WTC11 (cell line): Measurements from ENCODE around the gene TST. TPM values are rescaled to one million over a fixed set of nuclear protein-coding genes. Genes with fewer than 3 reads are reported as not detected.

Experiments
- ATAC-seq: fragments of 200-7000 bp; cut with Tn5 transposase; 2 replicates; pipeline ENCODE4 v1.10.0; 2021; ENCODE audit warnings: mild to moderate bottlenecking, moderate library complexity
- CTCF ChIA-PET: fragments of 300-600 bp; sonication (Branson Sonifier 250); formaldehyde crosslinking; loops from one replicate; lab custom pipeline; 2021; ENCODE audit warnings: antibody characterized with exemption; lab: Charles Lee
- POLR2A ChIA-PET: fragments of 350-600 bp; sonication (Branson Sonifier 250); formaldehyde crosslinking; loops from one replicate; lab custom pipeline; 2021; ENCODE audit warnings: antibody characterized with exemption; lab: Charles Lee
- DNase-seq: peaks from one replicate; pipeline ENCODE4 v3.0.0; 2021; ENCODE audit warnings: low spot score
- H3K27ac Mint-ChIP-seq: 2 replicates; pipeline ENCODE4 v1.8.0; 2021; ENCODE audit warnings: mixed read lengths
- H3K27me3 Mint-ChIP-seq: 2 replicates; pipeline ENCODE4 v1.8.0; 2021; ENCODE audit warnings: low read depth, mild to moderate bottlenecking, moderate library complexity, mixed read lengths
- H3K36me3 Mint-ChIP-seq: 2 replicates; pipeline ENCODE4 v1.8.0; 2021; ENCODE audit warnings: mixed read lengths
- H3K4me1 Mint-ChIP-seq: 2 replicates; pipeline ENCODE4 v1.8.0; 2022; ENCODE audit warnings: mixed read lengths
- H3K4me3 Mint-ChIP-seq: 2 replicates; pipeline ENCODE4 v1.8.0; 2021; ENCODE audit warnings: mild to moderate bottlenecking, moderate library complexity, mixed read lengths
- H3K9me3 Mint-ChIP-seq: 2 replicates; pipeline ENCODE4 v1.8.0; 2021; ENCODE audit warnings: mixed read lengths
- CREM ChIP-seq: sonication (generic); formaldehyde crosslinking; IDR thresholded peaks from 2 replicates; pipeline ENCODE4 v1.8.1; 2022; ENCODE audit warnings: mild to moderate bottlenecking, missing genetic modification reagents, moderate library complexity
- E2F1 ChIP-seq: sonication (generic); formaldehyde crosslinking; IDR thresholded peaks from 2 replicates; pipeline ENCODE4 v1.8.0; 2022; ENCODE audit warnings: mild to moderate bottlenecking, missing genetic modification reagents
- EMX1 ChIP-seq: fragments of 250-450 bp; sonication (Bioruptor Pico); IDR thresholded peaks from 2 replicates; pipeline ENCODE4 v1.8.0; 2021; ENCODE audit warnings: mild to moderate bottlenecking
- ETV6 ChIP-seq: sonication (generic); formaldehyde crosslinking; IDR thresholded peaks from 2 replicates; pipeline ENCODE4 v1.8.1; 2022; ENCODE audit warnings: mild to moderate bottlenecking, missing genetic modification reagents
- FOXJ3 ChIP-seq: sonication (generic); formaldehyde crosslinking; IDR thresholded peaks from 2 replicates; pipeline ENCODE4 v1.9.0; 2021; ENCODE audit warnings: missing genetic modification reagents, mild to moderate bottlenecking, borderline replicate concordance
- GABPB1 ChIP-seq: sonication (generic); formaldehyde crosslinking; IDR thresholded peaks from 2 replicates; pipeline ENCODE4 v1.8.1; 2023; ENCODE audit warnings: mild to moderate bottlenecking, missing genetic modification reagents
- JAZF1 ChIP-seq: fragments of 250-450 bp; sonication (Bioruptor Pico); IDR thresholded peaks from 2 replicates; pipeline ENCODE4 v1.9.0; 2021; ENCODE audit warnings: moderate library complexity, mild to moderate bottlenecking, inconsistent platforms
- JUN ChIP-seq: sonication (generic); formaldehyde crosslinking; IDR thresholded peaks from 2 replicates; pipeline ENCODE4 v1.8.0; 2023; ENCODE audit warnings: mild to moderate bottlenecking, missing genetic modification reagents
- SOX15 ChIP-seq: fragments of 250-450 bp; sonication (Bioruptor Pico); IDR thresholded peaks from 2 replicates; pipeline ENCODE4 v1.9.0; 2021; ENCODE audit warnings: mild to moderate bottlenecking
- TP53 ChIP-seq: sonication (generic); formaldehyde crosslinking; IDR thresholded peaks from 2 replicates; pipeline ENCODE4 v1.8.1; 2023; ENCODE audit warnings: mild to moderate bottlenecking, missing genetic modification reagents
- ZNF219 ChIP-seq: sonication (generic); formaldehyde crosslinking; IDR thresholded peaks from 2 replicates; pipeline ENCODE4 v1.8.0; 2023; ENCODE audit warnings: missing genetic modification reagents, mild to moderate bottlenecking, borderline replicate concordance
- ZNF263 ChIP-seq: sonication (generic); formaldehyde crosslinking; IDR thresholded peaks from 2 replicates; pipeline ENCODE4 v1.8.1; 2022; ENCODE audit warnings: low read depth, mild to moderate bottlenecking, moderate library complexity, missing genetic modification reagents
- ZNF281 ChIP-seq: sonication (generic); formaldehyde crosslinking; IDR thresholded peaks from 2 replicates; pipeline ENCODE4 v1.8.0; 2023; ENCODE audit warnings: mild to moderate bottlenecking, missing genetic modification reagents
- ZNF396 ChIP-seq: fragments of 250-450 bp; sonication (Bioruptor Pico); IDR thresholded peaks from 2 replicates; pipeline ENCODE4 v1.8.0; 2021; ENCODE audit warnings: mild to moderate bottlenecking, moderate library complexity, borderline replicate concordance
- total RNA-seq: library from RNA; stranded (reverse); gene quantifications from 3 replicates; pipeline ENCODE4 v1.2.3, GENCODE V29; 2021
- TF ChIP-seq, protein P1 (sequence below): sonication (generic); formaldehyde crosslinking; conservative IDR thresholded peaks from 2 replicates; pipeline ENCODE4 v1.8.1; 2023; ENCODE audit warnings: mild to moderate bottlenecking, low read depth, missing genetic modification reagents, moderate library complexity
- TF ChIP-seq, protein P2 (sequence below): sonication (generic); formaldehyde crosslinking; IDR thresholded peaks from 2 replicates; pipeline ENCODE4 v1.8.0; 2022; ENCODE audit warnings: mild to moderate bottlenecking, missing genetic modification reagents
- TF ChIP-seq, protein P3 (sequence below): sonication (generic); formaldehyde crosslinking; IDR thresholded peaks from 2 replicates; pipeline ENCODE4 v1.8.1; 2023; ENCODE audit warnings: mild to moderate bottlenecking, missing genetic modification reagents, moderate library complexity

TST gene
- total RNA-seq, 1 experiment from 2014 or later, result 24.4 TPM

GRCh38 chr22:37021041-37021440 is 1.8 kb upstream of the TST start:
- Mint-ChIP-seq H3K27me3 (no peaks in the 10 kb centered on the region), H3K36me3 (peaks cover 14% of the 10 kb centered on the region), H3K9me3 (no peaks in the 10 kb centered on the region), H3K4me1 (peaks cover 27% of the 10 kb centered on the region), H3K27ac (no peak overlapping the region), H3K4me3 (no peak overlapping the region; the same call in 1 of the 2 replicates)
- ATAC-seq (no peak), DNase-seq (no peak)
- ChIA-PET POLR2A (interaction anchor here (1.5 kb wide), 1 partner anchor 11 kb away, joined by 3 read pairs; no protein-coding TSS in a partner anchor), CTCF (interaction anchor here (0.6 to 5.1 kb wide), 22 partner anchors 8 to 382 kb away, joined by 3 to 38 read pairs (median 4); partner anchors contain the start of gene IFT27)
- TF ChIP-seq ZNF281 (CRISPR knock-in tag) (no peak), EMX1 (CRISPR knock-in tag) (no peak), GABPB1 (CRISPR knock-in tag) (no peak), TP53 (CRISPR knock-in tag) (no peak), ETV6 (CRISPR knock-in tag) (no peak), SOX15 (CRISPR knock-in tag) (no peak), JUN (CRISPR knock-in tag) (no peak), FOXJ3 (no peak), E2F1 (CRISPR knock-in tag) (no peak), ZNF263 (CRISPR knock-in tag) (no peak), ZNF396 (CRISPR knock-in tag) (no peak), JAZF1 (CRISPR knock-in tag) (no peak), CREM (no peak), ZNF219 (CRISPR knock-in tag) (no peak)

GRCh38 chr22:37020192-37020479 is 889 bp upstream of the TST start:
- DNase-seq (no peak), ATAC-seq (no peak)
- H3K4me3 Mint-ChIP-seq, result peak overlapping the region; percentile 87
- H3K36me3 Mint-ChIP-seq, result peaks cover 4% of the 10 kb centered on the region
- POLR2A ChIA-PET, result interaction anchor here (1.1 kb wide), 1 partner anchor 11 kb away, joined by 3 read pairs; no protein-coding TSS in a partner anchor
- H3K4me1 Mint-ChIP-seq, result peaks cover 32% of the 10 kb centered on the region
- no peaks in the 10 kb centered on the region for H3K9me3 Mint-ChIP-seq
- TF ChIP-seq, protein P1, sequence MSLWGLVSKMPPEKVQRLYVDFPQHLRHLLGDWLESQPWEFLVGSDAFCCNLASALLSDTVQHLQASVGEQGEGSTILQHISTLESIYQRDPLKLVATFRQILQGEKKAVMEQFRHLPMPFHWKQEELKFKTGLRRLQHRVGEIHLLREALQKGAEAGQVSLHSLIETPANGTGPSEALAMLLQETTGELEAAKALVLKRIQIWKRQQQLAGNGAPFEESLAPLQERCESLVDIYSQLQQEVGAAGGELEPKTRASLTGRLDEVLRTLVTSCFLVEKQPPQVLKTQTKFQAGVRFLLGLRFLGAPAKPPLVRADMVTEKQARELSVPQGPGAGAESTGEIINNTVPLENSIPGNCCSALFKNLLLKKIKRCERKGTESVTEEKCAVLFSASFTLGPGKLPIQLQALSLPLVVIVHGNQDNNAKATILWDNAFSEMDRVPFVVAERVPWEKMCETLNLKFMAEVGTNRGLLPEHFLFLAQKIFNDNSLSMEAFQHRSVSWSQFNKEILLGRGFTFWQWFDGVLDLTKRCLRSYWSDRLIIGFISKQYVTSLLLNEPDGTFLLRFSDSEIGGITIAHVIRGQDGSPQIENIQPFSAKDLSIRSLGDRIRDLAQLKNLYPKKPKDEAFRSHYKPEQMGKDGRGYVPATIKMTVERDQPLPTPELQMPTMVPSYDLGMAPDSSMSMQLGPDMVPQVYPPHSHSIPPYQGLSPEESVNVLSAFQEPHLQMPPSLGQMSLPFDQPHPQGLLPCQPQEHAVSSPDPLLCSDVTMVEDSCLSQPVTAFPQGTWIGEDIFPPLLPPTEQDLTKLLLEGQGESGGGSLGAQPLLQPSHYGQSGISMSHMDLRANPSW, result no peak
- TF ChIP-seq, protein P2, sequence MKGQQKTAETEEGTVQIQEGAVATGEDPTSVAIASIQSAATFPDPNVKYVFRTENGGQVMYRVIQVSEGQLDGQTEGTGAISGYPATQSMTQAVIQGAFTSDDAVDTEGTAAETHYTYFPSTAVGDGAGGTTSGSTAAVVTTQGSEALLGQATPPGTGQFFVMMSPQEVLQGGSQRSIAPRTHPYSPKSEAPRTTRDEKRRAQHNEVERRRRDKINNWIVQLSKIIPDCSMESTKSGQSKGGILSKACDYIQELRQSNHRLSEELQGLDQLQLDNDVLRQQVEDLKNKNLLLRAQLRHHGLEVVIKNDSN (CRISPR knock-in tag), result peak; percentile 46; the same call in 1 of the 2 replicates
- TF ChIP-seq, protein P3, sequence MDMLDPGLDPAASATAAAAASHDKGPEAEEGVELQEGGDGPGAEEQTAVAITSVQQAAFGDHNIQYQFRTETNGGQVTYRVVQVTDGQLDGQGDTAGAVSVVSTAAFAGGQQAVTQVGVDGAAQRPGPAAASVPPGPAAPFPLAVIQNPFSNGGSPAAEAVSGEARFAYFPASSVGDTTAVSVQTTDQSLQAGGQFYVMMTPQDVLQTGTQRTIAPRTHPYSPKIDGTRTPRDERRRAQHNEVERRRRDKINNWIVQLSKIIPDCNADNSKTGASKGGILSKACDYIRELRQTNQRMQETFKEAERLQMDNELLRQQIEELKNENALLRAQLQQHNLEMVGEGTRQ, result peak; percentile 59; the same call in 1 of the 2 replicates
- 0 out of 2 replicates have a peak overlapping the region, but pooled peaks have one; percentile 41 for H3K27ac Mint-ChIP-seq
- no peaks in the 10 kb centered on the region for H3K27me3 Mint-ChIP-seq
- CTCF ChIA-PET, result interaction anchor here (0.7 to 5.1 kb wide), 11 partner anchors 11 to 383 kb away, joined by 3 to 38 read pairs (median 6); no protein-coding TSS in a partner anchor
